Measurements from ENCODE around the gene LY6G5B.

The LY6G5B gene

DNA sequence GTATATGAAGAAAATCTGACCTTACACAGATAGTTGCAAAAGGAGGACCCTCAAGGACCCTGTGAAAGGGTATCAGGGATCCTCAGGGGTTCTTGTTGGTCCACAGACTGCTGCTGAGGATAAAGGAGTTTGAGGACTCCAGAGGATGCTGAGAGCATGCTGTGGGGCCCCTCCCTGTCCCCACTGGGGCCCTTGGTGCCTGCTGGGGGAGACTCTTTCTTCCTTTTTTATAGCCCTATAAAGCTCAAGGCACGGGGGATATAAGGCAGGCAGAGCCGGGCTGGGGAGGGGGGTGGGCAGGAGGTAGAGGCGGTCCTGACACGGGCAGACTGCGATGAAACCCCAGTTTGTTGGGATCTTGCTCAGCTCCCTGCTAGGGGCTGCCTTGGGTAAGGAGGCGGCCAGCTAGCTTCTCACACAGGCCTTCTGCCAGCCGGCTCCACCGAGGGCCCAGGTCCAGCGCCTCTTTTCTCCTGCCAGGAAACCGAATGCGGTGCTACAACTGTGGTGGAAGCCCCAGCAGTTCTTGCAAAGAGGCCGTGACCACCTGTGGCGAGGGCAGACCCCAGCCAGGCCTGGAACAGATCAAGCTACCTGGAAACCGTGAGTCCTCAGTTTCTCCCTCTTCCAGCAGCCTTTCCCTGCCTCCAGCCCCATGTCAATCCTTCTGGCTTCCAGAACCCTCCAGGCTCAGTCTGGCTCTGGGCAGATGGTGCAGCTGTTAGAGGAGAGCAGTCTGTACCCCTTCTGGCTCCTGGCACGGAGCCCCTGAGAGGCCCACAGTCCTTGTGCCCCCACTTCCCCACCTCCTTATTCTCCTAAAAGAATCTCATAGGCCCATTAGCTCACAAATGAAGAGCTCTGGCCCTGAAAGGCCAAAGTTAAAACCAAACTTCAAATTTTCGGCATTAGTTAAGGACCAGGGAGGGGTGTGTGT, 45.5 kb downstream of the LY6G5B start, which contains the start of gene LY6G6D:
Gene LY6G6D, plus strand, starts transcription at position 327 of the 937 bp plus-strand sequence. Its CDS starts 8 bp downstream, at position 335.
- no peak for DNase-seq (ENCODE audit: low read depth)

DNA sequence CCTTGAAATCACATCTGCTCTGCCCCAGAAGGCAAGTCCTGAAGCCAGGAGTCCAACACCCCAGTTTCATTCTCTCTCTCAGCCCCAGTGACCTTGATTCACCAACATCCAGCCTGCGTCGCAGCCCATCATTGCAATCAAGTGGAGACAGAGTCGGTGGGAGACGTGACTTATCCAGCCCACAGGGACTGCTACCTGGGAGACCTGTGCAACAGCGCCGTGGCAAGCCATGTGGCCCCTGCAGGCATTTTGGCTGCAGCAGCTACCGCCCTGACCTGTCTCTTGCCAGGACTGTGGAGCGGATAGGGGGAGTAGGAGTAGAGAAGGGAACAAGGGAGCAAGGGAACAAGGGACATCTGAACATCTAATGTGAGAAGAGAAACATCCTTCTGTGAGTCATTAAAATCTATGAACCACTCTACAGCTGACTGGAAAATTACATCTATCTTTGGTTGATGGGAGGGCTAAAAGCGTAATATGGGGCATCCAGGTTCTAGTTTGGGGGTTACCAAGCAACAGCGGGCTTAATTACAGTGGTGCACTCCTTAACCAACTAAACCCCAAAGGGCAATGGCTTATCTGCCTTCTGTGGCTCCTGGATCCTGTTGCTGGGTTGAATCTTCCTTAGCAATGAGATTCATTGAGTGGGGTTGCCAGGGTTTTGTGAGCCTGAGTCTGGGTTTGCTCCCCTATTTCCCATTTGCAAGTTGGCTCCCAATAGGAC, 47.9 kb downstream of the LY6G5B start:
- DNase-seq (ENCODE audit: low read depth), result no peak

DNA sequence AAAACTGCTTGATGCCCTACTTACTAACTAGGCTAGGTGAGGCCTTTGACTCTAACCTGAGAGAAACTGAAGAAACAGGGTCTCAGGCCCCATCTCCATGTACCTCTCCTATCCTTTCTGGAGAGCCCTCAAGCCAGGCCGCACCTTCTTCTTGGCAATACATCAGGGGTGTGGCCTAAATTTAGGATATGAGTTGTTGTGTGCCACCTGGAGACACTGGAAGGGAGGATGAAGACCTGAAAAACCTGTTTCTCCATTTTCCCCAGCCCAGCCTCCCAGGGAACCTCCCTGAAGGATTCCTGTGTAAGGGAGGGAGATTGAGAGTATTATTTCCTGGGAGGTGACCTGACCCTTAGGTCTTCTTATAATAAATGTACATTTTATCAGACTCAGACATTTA, 48.5 kb downstream of the LY6G5B start:
- no peak for DNase-seq (ENCODE audit: low read depth)

DNA sequence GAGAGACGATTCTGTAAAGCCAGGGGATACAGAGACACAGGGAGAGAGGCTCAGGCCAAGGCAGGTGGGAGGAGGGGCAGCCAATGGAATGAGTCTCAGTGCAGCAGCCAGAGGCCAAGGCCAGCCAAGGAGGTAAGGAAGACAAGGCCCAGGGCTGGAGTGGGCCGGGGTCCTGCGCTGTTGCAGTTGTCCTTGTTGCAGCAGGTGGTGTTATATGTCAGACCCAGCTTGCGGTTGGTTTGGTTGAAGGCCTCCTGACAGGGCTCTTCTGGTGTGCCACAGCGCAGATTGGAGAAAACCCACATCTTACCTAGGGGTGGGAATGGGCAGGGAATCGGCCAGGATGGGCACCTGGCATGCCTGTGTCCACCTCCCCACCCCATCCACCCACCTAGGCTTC, 49.2 kb downstream of the LY6G5B start:
- DNase-seq (ENCODE audit: low read depth), result no peak

DNA sequence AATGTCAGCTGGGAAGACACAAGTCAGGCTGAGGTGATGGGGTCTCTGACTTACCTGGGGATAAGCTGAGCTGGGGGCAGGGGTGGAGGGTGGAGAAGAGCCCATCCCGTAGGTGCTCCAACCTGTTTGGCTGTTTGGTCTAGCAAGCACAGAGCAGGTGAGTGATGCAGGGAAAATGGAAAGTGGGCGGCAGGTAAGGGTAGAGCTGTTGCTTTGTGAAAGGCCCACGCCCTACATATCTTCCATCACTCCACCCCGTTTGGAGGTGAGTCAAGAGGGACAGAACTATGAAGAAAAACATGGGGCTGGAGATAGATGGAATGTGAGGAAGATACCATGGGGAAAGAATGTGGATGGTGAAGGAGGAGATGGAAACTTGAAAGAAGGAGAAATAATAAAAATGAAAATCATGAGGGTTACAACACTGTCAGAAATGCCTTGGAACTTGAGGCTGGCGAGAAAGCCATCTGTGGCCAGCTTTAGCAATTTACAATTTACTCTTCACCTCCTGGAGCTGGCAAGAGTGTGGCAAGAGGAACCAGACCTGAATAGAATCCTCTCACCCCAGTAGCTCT, 50.5 kb downstream of the LY6G5B start:
- DNase-seq (ENCODE audit: low read depth), result no peak

DNA sequence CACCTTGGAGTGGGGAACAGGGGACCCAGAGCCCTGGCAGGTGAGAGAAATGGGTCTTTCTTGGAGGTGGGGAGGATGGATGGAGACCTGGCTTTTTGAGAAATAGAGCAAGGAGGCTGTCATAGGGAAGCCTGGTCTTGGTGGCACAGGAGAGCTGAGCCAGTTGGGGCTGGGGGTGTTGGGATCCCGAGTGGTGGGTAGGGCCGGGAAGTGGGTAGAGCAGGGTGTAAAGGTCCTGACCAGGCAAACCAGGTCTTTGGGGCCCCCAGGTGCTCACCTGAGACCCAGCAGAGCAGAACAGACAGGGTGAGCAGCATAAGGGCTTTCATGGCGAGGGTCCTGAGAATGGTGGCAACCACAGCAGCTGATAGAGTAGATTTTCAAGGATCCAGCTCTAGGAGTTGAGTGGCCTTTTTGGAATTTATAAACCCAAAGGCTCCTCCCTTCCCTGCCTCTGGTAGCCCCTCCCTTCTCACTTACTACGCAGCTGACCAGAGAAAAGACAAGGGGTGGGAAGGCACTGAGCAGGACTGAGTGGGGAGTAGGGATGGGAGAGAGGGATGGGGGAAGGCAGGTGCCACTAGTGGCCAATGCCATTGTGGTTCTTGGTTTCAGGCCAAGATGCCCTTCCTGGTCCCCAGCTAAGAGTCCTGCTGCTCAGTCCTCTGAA, 51.7 kb downstream of the LY6G5B start, which contains the start of gene LY6G6C:
Gene LY6G6C, minus strand, starts transcription at position 396 of the 670 bp plus-strand sequence. Its CDS starts 67 bp downstream, at position 329.
- DNase-seq (ENCODE audit: low read depth), result no peak

DNA sequence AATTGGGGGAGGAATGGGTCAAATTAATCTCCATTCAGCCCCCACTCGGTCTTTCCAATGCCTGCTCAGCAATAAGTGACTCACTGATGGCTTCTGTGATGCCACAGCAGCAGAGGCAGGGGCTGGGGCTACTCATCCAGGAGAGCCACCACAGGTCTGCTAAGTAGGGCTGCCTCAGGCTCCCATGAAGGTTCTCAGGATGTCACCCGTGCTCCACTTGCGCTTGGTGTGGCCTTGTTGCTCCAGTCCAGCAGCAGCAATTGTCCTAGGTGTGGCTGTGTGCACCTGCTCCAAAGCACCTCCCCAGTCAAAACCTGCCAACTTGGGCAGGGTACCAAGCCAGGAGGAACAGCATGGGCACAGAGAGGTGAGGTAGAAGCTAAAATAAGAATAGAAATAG, 52.4 kb downstream of the LY6G5B start:
- no peak for DNase-seq (ENCODE audit: low read depth)
